Thoracic aorta (tissue), 2 donors: Measurements from ENCODE around the gene CFAP100. TPM values are rescaled to one million over a fixed set of nuclear protein-coding genes. Genes with fewer than 3 reads are reported as not detected.
A peak's percentile ranks its signal among the peaks of the same experiment; 100 is the strongest.

Experiments
- ATAC-seq: fragments of 150-250 bp; one replicate; pipeline ENCODE4 v1.8.0; 2017; ENCODE audit warnings: low read depth; ENCODE audit not compliant: insufficient number of reproducible peaks, low FRiP score
- DNase-seq: peaks from one replicate; pipeline ENCODE4 v3.0.0-alpha.2; 2020; ENCODE audit warnings: low spot score
- H3K27ac ChIP-seq, 2 donors: fragments of 200-600 bp; sonication (generic); 1 replicate in 1 of 2; 2 replicates in 1 of 2; pipeline ENCODE4 v1.5.1; 2016; ENCODE audit warnings: mild to moderate bottlenecking in 2 of 2, moderate library complexity in 2 of 2
- H3K27me3 ChIP-seq: fragments of 200-600 bp; sonication (generic); replicated peaks from 2 replicates; pipeline ENCODE4 v1.6.0; 2016; ENCODE audit warnings: mild to moderate bottlenecking; ENCODE audit not compliant: insufficient read depth
- H3K36me3 ChIP-seq: fragments of 200-600 bp; sonication (generic); one replicate; pipeline ENCODE4 v1.5.1; 2016
- H3K4me1 ChIP-seq, 2 donors: fragments of 200-600 bp; sonication (generic); 1 replicate in 1 of 2; 2 replicates in 1 of 2; pipeline versions ENCODE4 v1.5.1 to v1.6.0; 2016; ENCODE audit warnings: low read depth in 2 of 2, mild to moderate bottlenecking in 1 of 2; ENCODE audit not compliant: control insufficient read depth in 1 of 2
- H3K4me3 ChIP-seq: fragments of 200-600 bp; sonication (generic); 2 replicates; pipeline ENCODE4 v1.5.1; 2016; ENCODE audit warnings: mild to moderate bottlenecking
- H3K9me3 ChIP-seq: fragments of 200-600 bp; sonication (generic); 2 replicates; pipeline ENCODE4 v1.5.1; 2016
- CTCF ChIP-seq: fragments of 200-600 bp; sonication (generic); IDR thresholded peaks from one replicate; pipeline ENCODE4 v1.5.1; 2019; ENCODE audit warnings: antibody characterized with exemption
- total RNA-seq, 2 donors: library from RNA; depleted of rRNA; stranded (reverse); fragments of >200 nt; gene quantifications; one replicate each; pipeline versions ENCODE4 v1.1.0 to v1.2.3, GENCODE V29; 2016

CFAP100 gene
- total RNA-seq, 2 donors from 2014 or later = not detected

- peaks cover 0 to 11% of the 10 kb centered on the region in 2 donors for H3K4me1 ChIP-seq
- DNase-seq = no peak
- TF ChIP-seq CTCF = no peak
Observed at GRCh38 chr3:126398423-126399350, 4.0 kb downstream of the CFAP100 start.

GRCh38 chr3:126399351-126399735 is 4.6 kb downstream of the CFAP100 start:
- TF ChIP-seq CTCF = no peak
- no peak for DNase-seq
- peaks cover 0 to 9% of the 10 kb centered on the region in 2 donors for H3K4me1 ChIP-seq
- H3K4me3 ChIP-seq = no peak overlapping the region
- no peak overlapping the region for H3K27ac ChIP-seq
- no peaks in the 10 kb centered on the region for H3K36me3 ChIP-seq
- no peaks in the 10 kb centered on the region for H3K27me3 ChIP-seq
- H3K9me3 ChIP-seq = no peaks in the 10 kb centered on the region
- ATAC-seq = peak; percentile 29

More at GRCh38 chr3:126398423-126399350, 4.0 kb downstream of the CFAP100 start:
- H3K36me3 ChIP-seq = no peaks in the 10 kb centered on the region
- ATAC-seq = no peak
- no peaks in the 10 kb centered on the region for H3K27me3 ChIP-seq
- no peak overlapping the region for H3K4me3 ChIP-seq
- no peaks in the 10 kb centered on the region for H3K9me3 ChIP-seq
- H3K27ac ChIP-seq = no peak overlapping the region

- Histone ChIP-seq H3K36me3 (no peaks in the 10 kb centered on the region), H3K9me3 (no peaks in the 10 kb centered on the region), H3K4me1 (peaks cover 0 to 5% of the 10 kb centered on the region in 2 donors), H3K4me3 (no peak overlapping the region), H3K27me3 (no peaks in the 10 kb centered on the region), H3K27ac (no peak overlapping the region)
- DNase-seq = no peak
- ATAC-seq = no peak
- TF ChIP-seq CTCF = no peak
Observed at GRCh38 chr3:126399756-126400155, 5.0 kb downstream of the CFAP100 start.

GRCh38 chr3:126401611-126402160 is 7.0 kb downstream of the CFAP100 start:
- H3K9me3 ChIP-seq = no peaks in the 10 kb centered on the region
- ATAC-seq = no peak
- no peaks in the 10 kb centered on the region for H3K27me3 ChIP-seq
- DNase-seq = no peak
- TF ChIP-seq CTCF = no peak
- no peaks in the 10 kb centered on the region for H3K4me1 ChIP-seq
- no peak overlapping the region for H3K4me3 ChIP-seq
- H3K36me3 ChIP-seq = no peaks in the 10 kb centered on the region
- no peak overlapping the region for H3K27ac ChIP-seq

- H3K36me3 ChIP-seq = no peaks in the 10 kb centered on the region
- H3K27me3 ChIP-seq = no peaks in the 10 kb centered on the region
- no peak for DNase-seq
- no peak overlapping the region for H3K27ac ChIP-seq
- H3K9me3 ChIP-seq = no peaks in the 10 kb centered on the region
- no peak overlapping the region for H3K4me3 ChIP-seq
- no peak for TF ChIP-seq CTCF
- no peak for ATAC-seq
- H3K4me1 ChIP-seq = no peaks in the 10 kb centered on the region
Observed at GRCh38 chr3:126402178-126402577, 7.5 kb downstream of the CFAP100 start.
